ENCODE measurements around the gene ADAMTS18.

DNA sequence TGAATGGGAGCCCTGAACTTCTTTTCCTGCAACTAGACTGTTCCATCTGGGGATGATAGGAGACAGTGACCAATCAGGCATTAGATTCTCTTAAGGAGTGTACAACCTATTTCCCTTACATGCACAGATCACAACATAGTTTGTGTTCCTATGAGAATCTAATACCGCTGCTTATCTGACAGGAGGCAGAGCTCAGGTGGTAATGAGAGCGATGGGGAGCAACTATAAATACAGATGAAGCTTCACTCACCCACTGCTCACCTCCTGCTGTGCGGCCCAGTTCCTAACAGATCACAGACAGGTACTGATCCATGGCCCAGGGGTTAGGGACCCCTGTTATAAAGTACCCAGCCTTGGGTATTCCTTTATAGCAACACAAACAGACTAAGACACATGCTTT lies 17.4 kb upstream of the ADAMTS18 start:
- TF ChIP-seq, protein P1, sequence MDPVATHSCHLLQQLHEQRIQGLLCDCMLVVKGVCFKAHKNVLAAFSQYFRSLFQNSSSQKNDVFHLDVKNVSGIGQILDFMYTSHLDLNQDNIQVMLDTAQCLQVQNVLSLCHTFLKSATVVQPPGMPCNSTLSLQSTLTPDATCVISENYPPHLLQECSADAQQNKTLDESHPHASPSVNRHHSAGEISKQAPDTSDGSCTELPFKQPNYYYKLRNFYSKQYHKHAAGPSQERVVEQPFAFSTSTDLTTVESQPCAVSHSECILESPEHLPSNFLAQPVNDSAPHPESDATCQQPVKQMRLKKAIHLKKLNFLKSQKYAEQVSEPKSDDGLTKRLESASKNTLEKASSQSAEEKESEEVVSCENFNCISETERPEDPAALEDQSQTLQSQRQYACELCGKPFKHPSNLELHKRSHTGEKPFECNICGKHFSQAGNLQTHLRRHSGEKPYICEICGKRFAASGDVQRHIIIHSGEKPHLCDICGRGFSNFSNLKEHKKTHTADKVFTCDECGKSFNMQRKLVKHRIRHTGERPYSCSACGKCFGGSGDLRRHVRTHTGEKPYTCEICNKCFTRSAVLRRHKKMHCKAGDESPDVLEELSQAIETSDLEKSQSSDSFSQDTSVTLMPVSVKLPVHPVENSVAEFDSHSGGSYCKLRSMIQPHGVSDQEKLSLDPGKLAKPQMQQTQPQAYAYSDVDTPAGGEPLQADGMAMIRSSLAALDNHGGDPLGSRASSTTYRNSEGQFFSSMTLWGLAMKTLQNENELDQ (CRISPR knock-in tag; IDR thresholded peaks at IDR 0.05; ENCODE audit: borderline replicate concordance), result no peak
- TF ChIP-seq RNF2 (IDR thresholded peaks at IDR 0.05), result no peak
- no peak for TF ChIP-seq CTCF (IDR thresholded peaks at IDR 0.05 in 2 of 3, conservative IDR thresholded peaks at IDR 0.05 in 1 of 3; ENCODE audit: insufficient read depth in 2 of 3, low read depth in 1 of 3, low read length in 3 of 3)
- TF ChIP-seq, protein P2, sequence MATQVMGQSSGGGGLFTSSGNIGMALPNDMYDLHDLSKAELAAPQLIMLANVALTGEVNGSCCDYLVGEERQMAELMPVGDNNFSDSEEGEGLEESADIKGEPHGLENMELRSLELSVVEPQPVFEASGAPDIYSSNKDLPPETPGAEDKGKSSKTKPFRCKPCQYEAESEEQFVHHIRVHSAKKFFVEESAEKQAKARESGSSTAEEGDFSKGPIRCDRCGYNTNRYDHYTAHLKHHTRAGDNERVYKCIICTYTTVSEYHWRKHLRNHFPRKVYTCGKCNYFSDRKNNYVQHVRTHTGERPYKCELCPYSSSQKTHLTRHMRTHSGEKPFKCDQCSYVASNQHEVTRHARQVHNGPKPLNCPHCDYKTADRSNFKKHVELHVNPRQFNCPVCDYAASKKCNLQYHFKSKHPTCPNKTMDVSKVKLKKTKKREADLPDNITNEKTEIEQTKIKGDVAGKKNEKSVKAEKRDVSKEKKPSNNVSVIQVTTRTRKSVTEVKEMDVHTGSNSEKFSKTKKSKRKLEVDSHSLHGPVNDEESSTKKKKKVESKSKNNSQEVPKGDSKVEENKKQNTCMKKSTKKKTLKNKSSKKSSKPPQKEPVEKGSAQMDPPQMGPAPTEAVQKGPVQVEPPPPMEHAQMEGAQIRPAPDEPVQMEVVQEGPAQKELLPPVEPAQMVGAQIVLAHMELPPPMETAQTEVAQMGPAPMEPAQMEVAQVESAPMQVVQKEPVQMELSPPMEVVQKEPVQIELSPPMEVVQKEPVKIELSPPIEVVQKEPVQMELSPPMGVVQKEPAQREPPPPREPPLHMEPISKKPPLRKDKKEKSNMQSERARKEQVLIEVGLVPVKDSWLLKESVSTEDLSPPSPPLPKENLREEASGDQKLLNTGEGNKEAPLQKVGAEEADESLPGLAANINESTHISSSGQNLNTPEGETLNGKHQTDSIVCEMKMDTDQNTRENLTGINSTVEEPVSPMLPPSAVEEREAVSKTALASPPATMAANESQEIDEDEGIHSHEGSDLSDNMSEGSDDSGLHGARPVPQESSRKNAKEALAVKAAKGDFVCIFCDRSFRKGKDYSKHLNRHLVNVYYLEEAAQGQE (IDR thresholded peaks at IDR 0.05; ENCODE audit: borderline replicate concordance), result no peak
- TF ChIP-seq, protein P2 (CRISPR knock-in tag; IDR thresholded peaks at IDR 0.05; ENCODE audit: low read depth), result no peak
- TF ChIP-seq CHD2 (IDR thresholded peaks at IDR 0.05; ENCODE audit: low read depth, low read length), result no peak
- TF ChIP-seq FOXO4 (CRISPR knock-in tag; IDR thresholded peaks at IDR 0.05), result no peak
- TF ChIP-seq IRF9 (tag; IDR thresholded peaks at IDR 0.05), result no peak
- no peak for TF ChIP-seq SPI1 (IDR thresholded peaks at IDR 0.05; ENCODE audit: borderline replicate concordance, low read depth, low read length)
- TF ChIP-seq, protein P3, sequence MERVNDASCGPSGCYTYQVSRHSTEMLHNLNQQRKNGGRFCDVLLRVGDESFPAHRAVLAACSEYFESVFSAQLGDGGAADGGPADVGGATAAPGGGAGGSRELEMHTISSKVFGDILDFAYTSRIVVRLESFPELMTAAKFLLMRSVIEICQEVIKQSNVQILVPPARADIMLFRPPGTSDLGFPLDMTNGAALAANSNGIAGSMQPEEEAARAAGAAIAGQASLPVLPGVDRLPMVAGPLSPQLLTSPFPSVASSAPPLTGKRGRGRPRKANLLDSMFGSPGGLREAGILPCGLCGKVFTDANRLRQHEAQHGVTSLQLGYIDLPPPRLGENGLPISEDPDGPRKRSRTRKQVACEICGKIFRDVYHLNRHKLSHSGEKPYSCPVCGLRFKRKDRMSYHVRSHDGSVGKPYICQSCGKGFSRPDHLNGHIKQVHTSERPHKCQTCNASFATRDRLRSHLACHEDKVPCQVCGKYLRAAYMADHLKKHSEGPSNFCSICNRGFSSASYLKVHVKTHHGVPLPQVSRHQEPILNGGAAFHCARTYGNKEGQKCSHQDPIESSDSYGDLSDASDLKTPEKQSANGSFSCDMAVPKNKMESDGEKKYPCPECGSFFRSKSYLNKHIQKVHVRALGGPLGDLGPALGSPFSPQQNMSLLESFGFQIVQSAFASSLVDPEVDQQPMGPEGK (CRISPR knock-in tag; IDR thresholded peaks at IDR 0.05; ENCODE audit: borderline replicate concordance), result no peak
- no peak for TF ChIP-seq TAF7 (tag; IDR thresholded peaks at IDR 0.05)
- no peak for TF ChIP-seq ZNF217 (CRISPR knock-in tag; IDR thresholded peaks at IDR 0.05)
- no peak for TF ChIP-seq POLR2AphosphoS5 (IDR thresholded peaks at IDR 0.05; ENCODE audit: control insufficient read depth, insufficient read depth, low read depth, low read length)
